Heart left ventricle (tissue), 16 donors: ENCODE measurements around the gene ZCCHC8. TPM values are rescaled to one million over a fixed set of nuclear protein-coding genes. Genes with fewer than 3 reads are reported as not detected.
A peak's percentile ranks its signal among the peaks of the same experiment; 100 is the strongest.
"Not testable (repeated sequence)": the region's sequence is repeated elsewhere in the genome, so short reads cannot be mapped to it uniquely, and the experiment has no call there.

Experiments used
- ATAC-seq, 4 donors: fragments of 200-7000 bp; cut with Tn5 transposase; one replicate each; pipeline ENCODE4 v1.9.1; 2020 to 2022; ENCODE audit warnings: moderate library complexity in 4 of 4, mild to moderate bottlenecking in 3 of 4, moderate number of reproducible peaks in 1 of 4
- DNase-seq, 5 donors: peaks; one replicate each; pipeline ENCODE4 v3.0.0-alpha.2; 2020
- H3K27ac ChIP-seq, 12 donors: fragments of 200-600 bp; sonication (generic) in 4 of 12; one replicate each; pipeline versions ENCODE4 v1.5.0 to v1.8.0; 2016 to 2022; ENCODE audit warnings: mild to moderate bottlenecking in 2 of 12
- H3K27me3 ChIP-seq, 9 donors: fragments of 200-600 bp; sonication (generic) in 2 of 9; one replicate each; pipeline versions ENCODE4 v1.5.1 to v1.8.0; 2016 to 2022; ENCODE audit warnings: mild to moderate bottlenecking in 3 of 9
- H3K36me3 ChIP-seq, 9 donors: fragments of 200-600 bp; sonication (generic) in 2 of 9; one replicate each; pipeline versions ENCODE4 v1.5.0 to v1.8.0; 2018 to 2022; ENCODE audit warnings: mild to moderate bottlenecking in 2 of 9
- H3K4me1 ChIP-seq, 12 donors: fragments of 200-600 bp; sonication (generic) in 4 of 12; one replicate each; pipeline versions ENCODE4 v1.5.0 to v1.8.0; 2016 to 2022; ENCODE audit warnings: mild to moderate bottlenecking in 3 of 12
- H3K4me3 ChIP-seq, 12 donors: fragments of 200-600 bp; sonication (generic) in 4 of 12; one replicate each; pipeline versions ENCODE4 v1.5.0 to v1.8.0; 2017 to 2022; ENCODE audit warnings: mild to moderate bottlenecking in 9 of 12, moderate library complexity in 4 of 12
- H3K9me3 ChIP-seq, 12 donors: fragments of 200-600 bp; sonication (generic) in 4 of 12; one replicate each; pipeline versions ENCODE4 v1.5.0 to v1.8.0; 2016 to 2022; ENCODE audit warnings: mild to moderate bottlenecking in 1 of 12
- CTCF ChIP-seq, 12 donors: fragments of 200-600 bp; sonication (generic) in 4 of 12; IDR thresholded peaks; one replicate each; pipeline versions ENCODE4 v1.5.0 to v1.8.0; 2018 to 2022; ENCODE audit warnings: antibody characterized with exemption in 12 of 12, mild to moderate bottlenecking in 5 of 12
- POLR2A ChIP-seq, 2 donors: fragments of 450-650 bp; IDR thresholded peaks; one replicate each; pipeline ENCODE4 v1.6.1; 2017; ENCODE audit warnings: antibody characterized with exemption in 2 of 2, mild to moderate bottlenecking in 2 of 2, moderate library complexity in 2 of 2
- WGBS, 4 donors: extraction: QIAGEN DNeasy Blood & Tissue Kit in 2 of 4; methylation state at CpG; one replicate each; pipeline versions ENCODE4 v1.1.5 to v1.1.7; 2013 to 2018; 5-methylcytosine and 5-hydroxymethylcytosine counted together
- intact Hi-C, 10 donors: fragments of 100-400 bp; cut with DNase I; formaldehyde crosslinking; loops; one replicate each; pipeline versions ENCODE4 v1.11.1 to v1.14.2; 2022
- polyA plus RNA-seq, 2 donors: library from polyadenylated mRNA; stranded (reverse); fragments of 200-250 nt; gene quantifications; one replicate each; pipeline ENCODE4 v1.2.3, GENCODE V29; 2013
- total RNA-seq, 9 donors: library from RNA; depleted of rRNA in 2 of 9; stranded (reverse); fragments of >200 nt in 2 of 9; fragmentation: NEBNext Ultra II Directional in 3 of 9; extraction: Animal tissue kit (Norgen Biotek cat#: 25700) in 3 of 9; gene quantifications; one replicate each; pipeline versions ENCODE4 v1.1.0 to v1.2.4, GENCODE V29; 2016 to 2023
- donor health status: ischemic (EF 13 %, LVEDD 7.1; RV severe dilation, severe dysfunction).
- donor health status: healthy with polysubstance abuse.
- donor health status: DM: no; HTN: yes; CAD: no.
- donor health status: DM: no; HTN: no; CAD: no.
- donor health status: ischemic (EF 25% LVEDD 6.9; RV normal size, moderate dysfunction).
- donor health status: ischemic (EF 25% LVEDD 5.7; RV mildly dilated, moderate dysfunction).
- donor health status: healthy.
- donor health status: DM: yes; HTN: yes; CAD: no.
- donor health status: ischemic (EF 35%, LVEDD 5.7; RV mildly dilated, moderate dysfunction).
- donor health status: nonischemic (EF 11% LVEDD 7.7; RV severe dilation, severe dysfunction).
- donor health status: DM: yes; HTN: yes; CAD: no.
- donor health status: PGD.
- donor health status: ischemic (EF 29% LVEDD 5.4; RV normal size, mild dysfunction).
- donor health status: nonischemic (EF 23%, LVEDD 6.1; RV moderate dilation, normal function).

The ZCCHC8 gene
- total and polyA plus RNA-seq, 11 donors: 6.4 to 14.3 (median 8.0) TPM

- Histone ChIP-seq H3K4me1 (peaks cover 0 to 36% (median 28%) of the 10 kb centered on the region in 12 donors), H3K36me3 (peaks cover 0 to 57% (median 43%) of the 10 kb centered on the region in 9 donors), H3K27ac (peak overlapping the region in 10 of 12 donors; percentile 84 to 100 (median 96)), H3K4me3 (peak overlapping the region in 9 of 12 donors; percentile 67 to 95 (median 78)), H3K9me3 (no peaks in the 10 kb centered on the region), H3K27me3 (no peaks in the 10 kb centered on the region)
- DNase-seq (no peak), ATAC-seq (no peak)
- TF ChIP-seq CTCF (IDR thresholded peaks at IDR 0.05) (no peak), POLR2A (IDR thresholded peaks at IDR 0.05) (no peak)
- intact Hi-C loops: loop anchor here in 4 of 10 donors (2.0 to 5.0 kb wide), 3 partner anchors 23 to 251 kb away; partner anchors contain the start of genes KNTC1 (in 2 of the 4), RSRC2 (in 2 of the 4) and DENR (in 1 of the 4)
- 82 to 89% (median 87%) methylated on average over 9 of the region's 9 CpGs for WGBS, 4 donors
Observed at GRCh38 chr12:122501489-122501989, 807 bp upstream of the ZCCHC8 start.

- intact Hi-C loops: loop anchor here in 5 of 10 donors (1.0 to 5.0 kb wide), 4 partner anchors 25 to 252 kb away; partner anchors contain the start of genes RSRC2 (in 3 of the 5), KNTC1 (in 2 of the 5) and DENR (in 1 of the 5)
- peak; percentile 38 to 73 (median 57) for DNase-seq
- peak overlapping the region; percentile 17 to 95 (median 78) for H3K4me3 ChIP-seq
- H3K36me3 ChIP-seq: peaks cover 0 to 57% (median 39%) of the 10 kb centered on the region in 9 donors
- WGBS, 4 donors: 0 to 1% (median 0%) methylated on average over 40 to 47 of the region's 47 CpGs
- peaks cover 0 to 36% (median 28%) of the 10 kb centered on the region in 12 donors for H3K4me1 ChIP-seq
- H3K27ac ChIP-seq: peak overlapping the region; percentile 84 to 100 (median 96)
- H3K27me3 ChIP-seq: no peaks in the 10 kb centered on the region
- peak; percentile 43 to 69 (median 59) for ATAC-seq
- TF ChIP-seq CTCF (IDR thresholded peaks at IDR 0.05) (no peak), POLR2A (IDR thresholded peaks at IDR 0.05) (no peak)
- no peaks in the 10 kb centered on the region for H3K9me3 ChIP-seq
Observed at GRCh38 chr12:122499991-122500684, 594 bp downstream of the ZCCHC8 start.

GRCh38 chr12:122495258-122495657 lies 5.5 kb downstream of the ZCCHC8 start:
- TF ChIP-seq POLR2A (IDR thresholded peaks at IDR 0.05) (no peak), CTCF (IDR thresholded peaks at IDR 0.05) (no peak)
- H3K27ac ChIP-seq: no peak overlapping the region
- intact Hi-C loops: no loop called here
- H3K4me3 ChIP-seq: no peak overlapping the region
- ATAC-seq (no peak), DNase-seq (no peak)
- peaks cover 0 to 79% (median 58%) of the 10 kb centered on the region in 9 donors for H3K36me3 ChIP-seq
- 83 to 96% (median 93%) methylated on average over 7 of the region's 7 CpGs for WGBS, 4 donors
- no peaks in the 10 kb centered on the region for H3K27me3 ChIP-seq
- no peaks in the 10 kb centered on the region for H3K9me3 ChIP-seq
- peaks cover 0 to 34% (median 21%) of the 10 kb centered on the region in 12 donors for H3K4me1 ChIP-seq

- H3K36me3 ChIP-seq: peaks cover 0 to 99% (median 79%) of the 10 kb centered on the region in 9 donors
- not testable (repeated sequence) for ATAC-seq, H3K27ac ChIP-seq
Observed at GRCh38 chr12:122493222-122493621, 7.5 kb downstream of the ZCCHC8 start.

More at GRCh38 chr12:122493222-122493621, 7.5 kb downstream of the ZCCHC8 start:
- H3K4me3 ChIP-seq, H3K9me3 ChIP-seq, DNase-seq, intact Hi-C loops, H3K27me3 ChIP-seq: not testable (repeated sequence)
- peaks cover 0 to 21% (median 7%) of the 10 kb centered on the region in 12 donors for H3K4me1 ChIP-seq
- 78 to 96% (median 88%) methylated on average over 6 of the region's 6 CpGs for WGBS, 4 donors
